OCI-LY7 (cell line): ENCODE data around the gene RAD51.

Experiments used
- EZH2phosphoT487 ChIP-seq: fragments of 200-600 bp; sonication (generic); IDR thresholded peaks from 2 replicates; pipeline ENCODE4 v1.6.1; 2018; ENCODE audit warnings: low read depth, borderline replicate concordance, mild to moderate bottlenecking, mixed run types, antibody characterized with exemption, low read length, moderate library complexity, mixed read lengths
- TF ChIP-seq, protein P1 (sequence below): fragments of 200-600 bp; sonication (generic); conservative IDR thresholded peaks from 2 replicates; pipeline ENCODE4 v1.5.1; 2014; ENCODE audit warnings: mild to moderate bottlenecking, antibody characterized with exemption, low read length, moderate library complexity, mixed read lengths

DNA sequence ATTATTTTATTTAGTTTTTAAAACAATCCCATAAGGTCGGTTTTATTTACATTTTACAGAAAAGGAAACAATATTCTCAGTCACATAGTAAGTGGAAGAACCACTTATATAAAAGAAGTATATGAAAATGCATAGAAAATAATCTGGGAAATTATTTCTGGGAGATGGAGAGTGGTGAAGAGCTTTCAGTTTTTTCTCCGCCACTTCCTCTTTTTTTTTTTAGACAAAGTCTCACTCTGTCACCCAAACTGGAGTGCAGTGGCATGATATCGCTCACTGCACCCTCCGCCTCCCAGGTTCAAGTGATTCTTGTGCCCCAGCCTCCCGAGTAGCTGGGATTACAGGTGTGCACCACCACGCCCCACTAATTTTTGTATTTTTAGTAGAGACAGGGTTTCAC lies 21.2 kb downstream of the RAD51 start:
- TF ChIP-seq, protein P1, sequence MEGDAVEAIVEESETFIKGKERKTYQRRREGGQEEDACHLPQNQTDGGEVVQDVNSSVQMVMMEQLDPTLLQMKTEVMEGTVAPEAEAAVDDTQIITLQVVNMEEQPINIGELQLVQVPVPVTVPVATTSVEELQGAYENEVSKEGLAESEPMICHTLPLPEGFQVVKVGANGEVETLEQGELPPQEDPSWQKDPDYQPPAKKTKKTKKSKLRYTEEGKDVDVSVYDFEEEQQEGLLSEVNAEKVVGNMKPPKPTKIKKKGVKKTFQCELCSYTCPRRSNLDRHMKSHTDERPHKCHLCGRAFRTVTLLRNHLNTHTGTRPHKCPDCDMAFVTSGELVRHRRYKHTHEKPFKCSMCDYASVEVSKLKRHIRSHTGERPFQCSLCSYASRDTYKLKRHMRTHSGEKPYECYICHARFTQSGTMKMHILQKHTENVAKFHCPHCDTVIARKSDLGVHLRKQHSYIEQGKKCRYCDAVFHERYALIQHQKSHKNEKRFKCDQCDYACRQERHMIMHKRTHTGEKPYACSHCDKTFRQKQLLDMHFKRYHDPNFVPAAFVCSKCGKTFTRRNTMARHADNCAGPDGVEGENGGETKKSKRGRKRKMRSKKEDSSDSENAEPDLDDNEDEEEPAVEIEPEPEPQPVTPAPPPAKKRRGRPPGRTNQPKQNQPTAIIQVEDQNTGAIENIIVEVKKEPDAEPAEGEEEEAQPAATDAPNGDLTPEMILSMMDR = no peak
- TF ChIP-seq EZH2phosphoT487 = no peak
